WERI-Rb-1 (cell line): Measurements from ENCODE around the gene STAM.

Experiments
- DNase-seq: peaks from one replicate; pipeline ENCODE4 v3.0.0-alpha.2; 2020
- H3K27ac ChIP-seq: fragments of 250-450 bp; sonication (Bioruptor Pico); 2 replicates; pipeline ENCODE4 v1.5.1; 2020; ENCODE audit warnings: mild to moderate bottlenecking, moderate library complexity
- H3K27me3 ChIP-seq: fragments of 250-450 bp; sonication (Bioruptor Pico); 2 replicates; pipeline ENCODE4 v1.5.1; 2021; ENCODE audit warnings: mild to moderate bottlenecking, low read depth, moderate library complexity; ENCODE audit not compliant: insufficient read depth, severe bottlenecking
- H3K36me3 ChIP-seq: fragments of 250-450 bp; sonication (Bioruptor Pico); 2 replicates; pipeline ENCODE4 v1.5.1; 2020; ENCODE audit warnings: mild to moderate bottlenecking, moderate library complexity
- H3K4me3 ChIP-seq: 2 replicates; pipeline ENCODE4 v1.5.1; 2011; ENCODE audit warnings: low read depth, mild to moderate bottlenecking, control low read depth, low read length
- H3K9me3 ChIP-seq: fragments of 250-450 bp; sonication (Bioruptor Pico); 2 replicates; pipeline ENCODE4 v1.5.1; 2021; ENCODE audit warnings: mild to moderate bottlenecking, moderate library complexity; ENCODE audit not compliant: severe bottlenecking
- CTCF ChIP-seq: IDR thresholded peaks from 2 replicates; pipeline ENCODE4 v1.5.1; 2011; ENCODE audit warnings: low read depth, mild to moderate bottlenecking, control low read depth, inconsistent platforms, low read length

The STAM gene

GRCh38 chr10:17735166-17735941 lies 91.4 kb downstream of the STAM start:
- TF ChIP-seq CTCF = no peak
- no peak overlapping the region for H3K4me3 ChIP-seq
- no peak for DNase-seq
- no peaks in the 10 kb centered on the region for H3K9me3 ChIP-seq
- H3K27me3 ChIP-seq = no peaks in the 10 kb centered on the region
- H3K36me3 ChIP-seq = no peaks in the 10 kb centered on the region
- H3K27ac ChIP-seq = no peak overlapping the region

- no peak for DNase-seq
- Histone ChIP-seq H3K27ac (no peak overlapping the region), H3K27me3 (no peaks in the 10 kb centered on the region), H3K36me3 (no peaks in the 10 kb centered on the region), H3K4me3 (no peak overlapping the region), H3K9me3 (no peaks in the 10 kb centered on the region)
- no peak for TF ChIP-seq CTCF
Observed at GRCh38 chr10:17736223-17736622, 92.3 kb downstream of the STAM start.

GRCh38 chr10:17737027-17737965 lies 93.3 kb downstream of the STAM start:
- no peak overlapping the region for H3K27ac ChIP-seq
- no peak for DNase-seq

GRCh38 chr10:17740668-17741067 lies 96.7 kb downstream of the STAM start:
- TF ChIP-seq CTCF = no peak
- Histone ChIP-seq H3K27ac (no peak overlapping the region), H3K9me3 (no peaks in the 10 kb centered on the region), H3K36me3 (no peaks in the 10 kb centered on the region), H3K27me3 (no peaks in the 10 kb centered on the region), H3K4me3 (no peak overlapping the region)
- no peak for DNase-seq

More at GRCh38 chr10:17737027-17737965, 93.3 kb downstream of the STAM start:
- Histone ChIP-seq H3K36me3 (no peaks in the 10 kb centered on the region), H3K4me3 (no peak overlapping the region), H3K9me3 (no peaks in the 10 kb centered on the region), H3K27me3 (no peaks in the 10 kb centered on the region)
- TF ChIP-seq CTCF = no peak

- Histone ChIP-seq H3K9me3 (no peaks in the 10 kb centered on the region), H3K27me3 (no peaks in the 10 kb centered on the region), H3K27ac (no peak overlapping the region), H3K36me3 (no peaks in the 10 kb centered on the region), H3K4me3 (no peak overlapping the region)
- TF ChIP-seq CTCF = peak; percentile 49
- peak; percentile 33 for DNase-seq
Observed at GRCh38 chr10:17742918-17743317, 99.0 kb downstream of the STAM start.
